ENCODE data around the gene ACADVL. TPM values are rescaled to one million over a fixed set of nuclear protein-coding genes. Genes with fewer than 3 reads are reported as not detected.

Gene ACADVL
- total RNA-seq, 1 experiment from 2014 or later = 283 TPM

- H4K20me1 ChIP-seq (ENCODE audit: control insufficient read depth, insufficient read depth, insufficient read length) = no peaks in the 10 kb centered on the region
- H3K18ac ChIP-seq (ENCODE audit: insufficient read length, low read depth, low read length) = no peak overlapping the region
- Mint-ChIP-seq H3K9me3 (no peaks in the 10 kb centered on the region; a peak in 1 of 5 replicates), H3K4me3 (peak overlapping the region in 1 of 2 experiments; percentile 47; a peak in 1 of 5 replicates), H3K4me1 (peaks cover 29 to 35% of the 10 kb centered on the region in 2 experiments), H3K27ac (peak overlapping the region in 2 of 3 experiments; percentile 29 to 32; a peak in 2 of 7 replicates), H3K27me3 (ENCODE audit: low read depth) (no peaks in the 10 kb centered on the region; the same call in 1 of the 2 replicates), H3K36me3 (ENCODE audit: insufficient read depth in 1 of 3, low read depth in 3 of 3) (peaks cover 23 to 35% (median 34%) of the 10 kb centered on the region in 3 experiments)
- peaks cover 13% of the 10 kb centered on the region for H3K79me1 ChIP-seq (ENCODE audit: insufficient read depth, low read depth, low read length, poor library complexity, severe bottlenecking)
- no peak overlapping the region for H3K14ac ChIP-seq (ENCODE audit: insufficient read depth, low read length)
- no peak overlapping the region for H3K27ac ChIP-seq (ENCODE audit: insufficient read length, low read depth, low read length)
- no peak overlapping the region for H3K56ac ChIP-seq (ENCODE audit: insufficient read length, low read depth, low read length)
- H4K91ac ChIP-seq (ENCODE audit: insufficient read length, low read depth, low read length) = no peak overlapping the region
- no peak overlapping the region for H4K8ac ChIP-seq (replicated peaks; ENCODE audit: insufficient read length, low read depth, low read length)
- no peak for TF ChIP-seq CTCF (conservative IDR thresholded peaks at IDR 0.05)
- H2BK120ac ChIP-seq (ENCODE audit: low read depth, low read length, poor library complexity, severe bottlenecking) = no peak overlapping the region
- no peak overlapping the region for H2AK5ac ChIP-seq (ENCODE audit: insufficient read length, low read length)
- peaks cover 8% of the 10 kb centered on the region for H3K23me2 ChIP-seq (ENCODE audit: insufficient read length, low read depth, low read length, poor library complexity, severe bottlenecking)
- no CpG with 5 or more reads among the region's 5 CpGs for WGBS (ENCODE audit: extremely low coverage, insufficient read length, low lambda C conversion rate)
- no peak overlapping the region for H2BK12ac ChIP-seq (ENCODE audit: insufficient read length, low read depth, low read length)
- no peak overlapping the region for H2AFZ ChIP-seq (ENCODE audit: low read length)
- no peak overlapping the region for H2BK20ac ChIP-seq (ENCODE audit: low read depth, low read length, poor library complexity, severe bottlenecking)
- H3K4ac ChIP-seq (ENCODE audit: low read depth, low read length) = no peak overlapping the region
- H2BK5ac ChIP-seq (ENCODE audit: insufficient read length, low read length) = no peak overlapping the region
- no peak overlapping the region for H3K23ac ChIP-seq (ENCODE audit: insufficient read length, low read depth, low read length)
- H4K5ac ChIP-seq (ENCODE audit: insufficient read length, low read depth, low read length) = no peak overlapping the region
- H3K4me1 ChIP-seq (ENCODE audit: insufficient read depth, low read length) = no peaks in the 10 kb centered on the region; the same call in 1 of the 2 replicates
- H3K27me3 ChIP-seq (ENCODE audit: insufficient read depth, low read length) = no peaks in the 10 kb centered on the region
- H2BK15ac ChIP-seq (ENCODE audit: low read depth, low read length) = no peak overlapping the region
- H3K4me2 ChIP-seq (ENCODE audit: insufficient read depth, insufficient read length, low read length) = no peak overlapping the region
- no peak overlapping the region for H3K9ac ChIP-seq (ENCODE audit: extremely low read depth, insufficient read length, low read length)
- no peaks in the 10 kb centered on the region for H3K9me3 ChIP-seq (ENCODE audit: control insufficient read depth, low read depth, low read length)
- H3T11ph ChIP-seq (ENCODE audit: low read length) = no peak overlapping the region
- DNase-seq = no peak
- peaks cover 23% of the 10 kb centered on the region; the same call in 1 of the 2 replicates for H3K79me2 ChIP-seq (ENCODE audit: insufficient read depth, low read length)
Measured at GRCh38 chr17:7246779-7247178, 27.0 kb downstream of the ACADVL start.
